Body of pancreas (tissue), 4 donors: ENCODE results near the gene MYBBP1A. TPM values are rescaled to one million over a fixed set of nuclear protein-coding genes. Genes with fewer than 3 reads are reported as not detected.

Experiments
- ATAC-seq: fragments of 150-250 bp; one replicate; pipeline ENCODE4 v1.9.1; 2016
- DNase-seq, 4 donors: peaks; one replicate each; pipeline ENCODE4 v3.0.0-alpha.2; 2019
- H3K27ac ChIP-seq, 4 donors: fragments of 200-600 bp; sonication (generic); 1 replicate in 3 of 4; 2 replicates in 1 of 4; pipeline versions ENCODE4 v1.5.1 to v1.6.1; 2016 to 2019; ENCODE audit warnings: mild to moderate bottlenecking in 1 of 4, mixed read lengths in 1 of 4, moderate library complexity in 1 of 4
- H3K27me3 ChIP-seq, 2 donors: fragments of 200-600 bp; sonication (generic); one replicate each; pipeline ENCODE4 v1.6.0; 2016; ENCODE audit warnings: mild to moderate bottlenecking in 1 of 2
- H3K36me3 ChIP-seq, 2 donors: fragments of 200-600 bp; sonication (generic); replicated peaks in 1 of 2; 2 replicates each; pipeline ENCODE4 v1.5.1; 2016; ENCODE audit warnings: low read depth in 2 of 2; ENCODE audit not compliant: insufficient read depth in 1 of 2
- H3K4me1 ChIP-seq: fragments of 200-600 bp; sonication (generic); one replicate; pipeline ENCODE4 v1.6.0; 2016
- H3K4me3 ChIP-seq, 2 donors: fragments of 200-600 bp; sonication (generic); 1 replicate in 1 of 2; 2 replicates in 1 of 2; pipeline ENCODE4 v1.5.1; 2016 to 2019
- H3K9me3 ChIP-seq, 3 donors: fragments of 200-600 bp; sonication (generic); 1 replicate in 2 of 3; 2 replicates in 1 of 3; pipeline ENCODE4 v1.5.1; 2016
- POLR2A ChIP-seq, 3 donors: fragments of 450-650 bp; IDR thresholded peaks; one replicate each; pipeline ENCODE4 v1.6.1; 2016; ENCODE audit warnings: antibody characterized with exemption in 3 of 3, mild to moderate bottlenecking in 2 of 3
- WGBS, 2 donors: methylation state at CpG; one replicate each; pipeline ENCODE4 v1.1.5; 2017; 5-methylcytosine and 5-hydroxymethylcytosine counted together
- intact Hi-C: fragments of 100-400 bp; cut with DNase I; formaldehyde crosslinking; loops from one replicate; pipeline ENCODE4 v1.15.1; 2023
- total RNA-seq, 2 donors: library from RNA; depleted of rRNA; stranded (reverse); fragments of >200 nt; gene quantifications; one replicate each; pipeline ENCODE4 v1.1.0, GENCODE V29; 2016
- TF ChIP-seq, protein P1 (sequence below), 7 experiments: fragments of 450-650 bp in 4 of 7; fragments of 200-600 bp in 3 of 7; sonication (generic) in 3 of 7; IDR thresholded peaks; one replicate each; pipeline ENCODE4 v1.5.1; 2016 to 2019; ENCODE audit warnings: antibody characterized with exemption in 7 of 7

The MYBBP1A gene
- total RNA-seq, 2 donors from 2014 or later: 37.9 to 105 TPM

GRCh38 chr17:4498461-4499397 is 56.5 kb downstream of the MYBBP1A start, which contains the start of gene SPNS2:
TSS of gene SPNS2 (plus strand) at chr17:4498881. CDS start at chr17:4499048, 167 bp downstream.
- no peaks in the 10 kb centered on the region for H3K27me3 ChIP-seq
- 1% methylated on average over 65 of the region's 117 CpGs; no CpG with 5 or more reads in 1 of the 2 donors for WGBS, 2 donors
- intact Hi-C loops: no loop called here
- H3K4me3 ChIP-seq: peak within 1 kb of the TSS in 1 of 2 donors; percentile 32
- TF ChIP-seq POLR2A (IDR thresholded peaks at IDR 0.05): peak in 2 of 3 donors; percentile 55 to 61
- TF ChIP-seq, protein P1, sequence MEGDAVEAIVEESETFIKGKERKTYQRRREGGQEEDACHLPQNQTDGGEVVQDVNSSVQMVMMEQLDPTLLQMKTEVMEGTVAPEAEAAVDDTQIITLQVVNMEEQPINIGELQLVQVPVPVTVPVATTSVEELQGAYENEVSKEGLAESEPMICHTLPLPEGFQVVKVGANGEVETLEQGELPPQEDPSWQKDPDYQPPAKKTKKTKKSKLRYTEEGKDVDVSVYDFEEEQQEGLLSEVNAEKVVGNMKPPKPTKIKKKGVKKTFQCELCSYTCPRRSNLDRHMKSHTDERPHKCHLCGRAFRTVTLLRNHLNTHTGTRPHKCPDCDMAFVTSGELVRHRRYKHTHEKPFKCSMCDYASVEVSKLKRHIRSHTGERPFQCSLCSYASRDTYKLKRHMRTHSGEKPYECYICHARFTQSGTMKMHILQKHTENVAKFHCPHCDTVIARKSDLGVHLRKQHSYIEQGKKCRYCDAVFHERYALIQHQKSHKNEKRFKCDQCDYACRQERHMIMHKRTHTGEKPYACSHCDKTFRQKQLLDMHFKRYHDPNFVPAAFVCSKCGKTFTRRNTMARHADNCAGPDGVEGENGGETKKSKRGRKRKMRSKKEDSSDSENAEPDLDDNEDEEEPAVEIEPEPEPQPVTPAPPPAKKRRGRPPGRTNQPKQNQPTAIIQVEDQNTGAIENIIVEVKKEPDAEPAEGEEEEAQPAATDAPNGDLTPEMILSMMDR (IDR thresholded peaks at IDR 0.05): no peak
- H3K27ac ChIP-seq: peak within 1 kb of the TSS; percentile 74 to 88 (median 80)
- no peaks in the 10 kb centered on the region for H3K36me3 ChIP-seq
- no peaks in the 10 kb centered on the region for H3K9me3 ChIP-seq
- ATAC-seq: peak; percentile 77
- peak; percentile 67 to 84 (median 72) for DNase-seq
- H3K4me1 ChIP-seq: peaks cover 64% of the 10 kb centered on the region

DNA sequence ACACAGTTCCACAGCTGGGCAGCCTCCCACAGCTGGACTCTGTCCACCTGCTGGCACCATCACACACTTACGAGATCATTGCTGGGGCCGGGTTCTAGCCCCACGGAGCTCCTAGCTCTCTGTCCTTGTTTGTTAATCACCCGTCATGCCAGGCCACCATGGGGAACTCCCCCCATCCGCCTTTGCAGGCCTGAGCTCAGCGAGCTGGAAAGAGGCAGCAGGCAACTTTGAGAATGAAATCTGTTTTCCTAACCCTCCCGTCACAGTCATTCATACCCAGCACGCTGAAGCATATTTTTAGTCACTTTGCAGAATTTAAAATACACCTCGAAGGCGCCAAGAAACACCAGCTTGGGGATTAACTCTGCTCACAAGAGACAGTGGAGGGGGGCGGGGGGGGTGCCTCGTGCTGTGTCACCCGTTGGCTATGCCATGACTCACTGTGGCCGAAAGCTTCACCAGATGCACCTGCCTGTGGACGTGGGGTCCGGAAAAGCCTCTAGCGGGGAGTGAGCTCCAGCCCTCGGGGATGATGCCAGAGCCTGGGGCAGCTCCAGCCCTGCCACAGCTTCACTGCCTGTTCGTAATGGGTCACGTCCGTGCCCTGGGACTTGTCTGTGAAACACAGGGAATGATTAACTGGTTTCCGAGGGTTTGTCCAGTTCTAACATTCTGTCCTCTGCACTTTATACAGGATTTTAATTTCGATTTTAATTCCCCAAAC is 57.9 kb downstream of the MYBBP1A start:
- peaks cover 50% of the 10 kb centered on the region for H3K4me1 ChIP-seq
- intact Hi-C loops: no loop called here
- TF ChIP-seq POLR2A (IDR thresholded peaks at IDR 0.05): peak in 2 of 3 donors; percentile 49 to 50
- TF ChIP-seq, protein P1 (IDR thresholded peaks at IDR 0.05): no peak
- peak; percentile 56 for ATAC-seq
- no peaks in the 10 kb centered on the region for H3K27me3 ChIP-seq
- WGBS, 2 donors: 53% methylated on average over 22 to 23 of the region's 23 CpGs
- no peaks in the 10 kb centered on the region for H3K9me3 ChIP-seq
- H3K27ac ChIP-seq: peak overlapping the region; percentile 74 to 88 (median 80)
- no peaks in the 10 kb centered on the region for H3K36me3 ChIP-seq
- peak in 3 of 4 donors; percentile 65 to 72 (median 67) for DNase-seq
- no peak overlapping the region for H3K4me3 ChIP-seq

DNA sequence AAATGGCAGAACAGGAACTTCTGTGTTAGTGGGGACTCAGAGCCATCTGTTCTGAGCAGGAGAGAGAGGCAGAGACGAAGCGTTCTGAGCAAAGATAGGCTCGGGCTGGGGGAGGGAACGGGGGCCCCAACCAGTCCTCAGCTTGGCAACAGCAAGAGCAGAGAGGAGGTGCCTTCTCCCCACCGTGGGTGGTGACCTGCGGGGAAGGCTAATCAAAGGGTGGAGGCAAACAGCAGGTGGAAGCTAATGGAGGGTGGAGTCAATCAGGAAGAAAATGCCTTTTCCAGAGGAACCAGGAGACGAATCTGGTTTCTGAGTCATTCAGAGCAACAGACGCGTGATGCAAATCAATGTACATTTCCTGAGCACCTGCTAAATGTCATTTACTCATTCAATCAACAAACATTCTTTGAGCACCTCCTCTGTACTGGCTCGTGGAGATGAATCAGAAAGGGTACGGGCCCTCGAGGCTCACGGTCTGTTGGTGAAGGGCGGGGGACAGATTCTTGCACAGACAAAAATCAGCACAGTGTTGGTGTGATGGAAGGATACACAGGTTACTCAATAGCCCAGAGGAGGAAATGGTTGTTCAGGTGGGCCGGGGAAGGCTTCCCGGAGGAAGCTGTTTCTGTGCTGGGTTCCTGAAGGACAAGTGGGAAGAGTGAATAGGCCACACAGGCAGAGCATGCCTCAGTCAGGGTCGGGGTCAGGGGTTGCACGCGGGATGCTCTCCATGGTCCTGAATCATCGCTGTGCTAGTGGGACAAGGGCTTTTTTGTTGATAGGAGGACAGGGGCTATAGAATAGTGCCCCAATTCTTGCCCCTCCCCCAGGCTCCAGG is 62.2 kb downstream of the MYBBP1A start:
- Histone ChIP-seq H3K36me3 (no peaks in the 10 kb centered on the region), H3K27ac (peak overlapping the region in 1 of 4 donors; percentile 32), H3K9me3 (no peaks in the 10 kb centered on the region), H3K27me3 (no peaks in the 10 kb centered on the region), H3K4me1 (peaks cover 13% of the 10 kb centered on the region), H3K4me3 (no peak overlapping the region)
- ATAC-seq (no peak), DNase-seq (peak in 2 of 4 donors; percentile 38 to 56)
- intact Hi-C loops: no loop called here
- 49 to 66% methylated on average over 19 to 20 of the region's 20 CpGs for WGBS, 2 donors
- no peak for TF ChIP-seq POLR2A (IDR thresholded peaks at IDR 0.05)
- TF ChIP-seq, protein P1 (IDR thresholded peaks at IDR 0.05): no peak

GRCh38 chr17:4490637-4491061 is 64.5 kb downstream of the MYBBP1A start:
- intact Hi-C loops: no loop called here
- Histone ChIP-seq H3K4me1 (no peaks in the 10 kb centered on the region), H3K36me3 (no peaks in the 10 kb centered on the region), H3K4me3 (no peak overlapping the region), H3K9me3 (no peaks in the 10 kb centered on the region), H3K27me3 (no peaks in the 10 kb centered on the region), H3K27ac (no peak overlapping the region)
- WGBS, 2 donors: 79 to 93% methylated on average over 3 to 7 of the region's 7 CpGs
- TF ChIP-seq, protein P1 (IDR thresholded peaks at IDR 0.05): no peak
- no peak for TF ChIP-seq POLR2A (IDR thresholded peaks at IDR 0.05)
- ATAC-seq (no peak), DNase-seq (no peak)
